Measurements from ENCODE around the gene IGSF22.

The IGSF22 gene

DNA sequence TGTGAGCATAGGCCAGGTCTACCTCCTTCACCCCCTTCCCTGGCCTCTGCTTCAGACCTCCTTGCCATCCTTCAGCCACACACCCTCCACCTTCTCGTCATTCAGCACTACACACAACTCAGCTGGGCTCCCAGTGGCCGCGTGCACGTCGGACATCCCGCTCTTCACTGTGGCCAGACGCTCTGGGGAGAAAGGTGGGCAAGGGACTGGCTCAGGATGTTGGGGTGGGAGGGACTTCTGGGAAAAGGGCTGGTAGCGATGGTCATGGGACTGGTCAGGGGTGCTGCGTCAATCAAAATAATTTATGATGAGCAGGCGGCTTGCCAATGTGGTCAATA lies 11.6 kb downstream of the IGSF22 start:
- no peak for DNase-seq (ENCODE audit: low spot score)

GRCh38 chr11:18713646-18714442 lies 12.1 kb downstream of the IGSF22 start:
- no peak for DNase-seq (ENCODE audit: low spot score)

DNA sequence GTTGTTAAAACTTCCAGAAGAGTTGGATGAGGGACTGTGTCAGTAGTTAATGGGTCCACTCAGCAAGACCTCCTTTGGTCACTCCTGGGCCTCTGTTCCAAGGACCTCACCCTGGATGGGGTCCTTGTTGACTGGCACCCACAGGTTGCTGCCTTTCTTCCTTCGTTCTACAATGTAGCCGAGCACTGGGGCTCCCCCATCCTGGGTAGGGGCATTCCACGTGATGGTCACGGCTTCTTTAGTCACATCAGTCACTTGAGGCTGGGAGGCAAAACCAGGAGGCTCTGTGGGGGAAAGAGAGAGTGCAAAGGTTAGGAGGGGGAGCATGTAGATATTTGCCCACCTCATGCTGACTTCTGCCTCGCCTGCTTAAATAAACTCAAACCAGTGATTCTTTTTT lies 15.4 kb downstream of the IGSF22 start:
- DNase-seq (ENCODE audit: low spot score), result no peak

GRCh38 chr11:18709414-18709813 lies 16.6 kb downstream of the IGSF22 start:
- DNase-seq (ENCODE audit: low spot score), result no peak

DNA sequence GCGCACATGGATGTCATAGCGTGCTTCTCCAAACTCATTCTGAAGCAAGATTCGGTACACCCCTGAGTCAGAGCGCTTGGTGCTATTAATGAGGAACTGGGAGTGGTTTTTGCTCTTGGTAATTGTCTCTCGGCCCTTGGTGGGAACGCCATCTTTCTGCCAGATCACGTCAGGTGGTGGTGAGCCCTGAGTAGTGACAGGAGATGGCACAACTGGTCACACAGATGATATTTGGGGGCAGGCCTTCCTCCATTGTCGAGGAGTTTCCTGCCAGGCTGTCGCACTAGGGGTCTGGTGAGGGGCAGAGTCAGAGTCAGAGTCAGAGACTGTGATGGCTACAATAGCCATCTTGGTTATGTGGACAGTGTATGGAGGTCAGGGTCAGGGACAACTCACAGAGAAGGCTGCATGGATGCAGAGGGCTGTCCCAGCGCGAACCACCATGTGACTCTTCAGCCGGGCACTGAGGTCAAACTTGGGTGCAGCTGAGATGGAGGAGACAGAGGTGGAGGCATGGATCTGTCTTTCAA lies 18.1 kb downstream of the IGSF22 start:
- DNase-seq (ENCODE audit: low spot score), result no peak

GRCh38 chr11:18706330-18707243 lies 19.4 kb downstream of the IGSF22 start:
- DNase-seq (ENCODE audit: low spot score), result peak; percentile 78

DNA sequence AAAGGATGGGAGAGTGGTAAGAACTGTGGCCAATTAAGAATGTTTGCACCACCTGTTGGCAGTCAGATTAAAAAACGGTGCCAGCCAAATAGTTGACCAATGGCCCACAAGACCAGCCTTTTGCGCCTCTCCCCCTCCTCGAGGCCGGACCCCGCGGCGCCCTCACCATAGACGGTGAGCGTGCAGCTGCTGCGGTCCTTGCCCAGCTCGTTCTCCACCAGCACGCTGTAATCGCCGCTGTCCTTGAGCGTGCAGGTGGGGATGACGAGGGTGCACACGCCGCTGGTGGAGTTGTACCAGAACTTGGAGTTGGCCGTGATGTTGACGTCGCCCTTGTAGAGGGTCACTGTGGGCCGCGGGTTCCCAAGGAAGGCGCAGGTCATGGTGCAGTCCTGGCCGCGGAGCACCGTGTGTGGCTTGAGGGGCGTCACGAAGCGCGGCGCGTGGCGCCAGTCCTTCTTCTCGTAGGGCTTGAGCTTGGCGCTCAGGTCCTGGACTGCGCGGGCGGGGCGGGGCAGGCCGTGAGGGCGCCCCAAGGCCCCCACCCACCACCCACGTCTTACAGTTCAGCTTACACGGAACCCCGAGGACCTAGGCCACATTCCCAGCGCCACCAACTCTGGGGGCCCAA lies 20.2 kb downstream of the IGSF22 start:
- no peak for DNase-seq (ENCODE audit: low spot score)

GRCh38 chr11:18704698-18705097 lies 21.3 kb downstream of the IGSF22 start:
- DNase-seq (ENCODE audit: low spot score), result no peak

- no peak for DNase-seq (ENCODE audit: low spot score)
These were observed 21.8 kb downstream of the IGSF22 start for GRCh38 chr11:18704045-18704645.

DNA sequence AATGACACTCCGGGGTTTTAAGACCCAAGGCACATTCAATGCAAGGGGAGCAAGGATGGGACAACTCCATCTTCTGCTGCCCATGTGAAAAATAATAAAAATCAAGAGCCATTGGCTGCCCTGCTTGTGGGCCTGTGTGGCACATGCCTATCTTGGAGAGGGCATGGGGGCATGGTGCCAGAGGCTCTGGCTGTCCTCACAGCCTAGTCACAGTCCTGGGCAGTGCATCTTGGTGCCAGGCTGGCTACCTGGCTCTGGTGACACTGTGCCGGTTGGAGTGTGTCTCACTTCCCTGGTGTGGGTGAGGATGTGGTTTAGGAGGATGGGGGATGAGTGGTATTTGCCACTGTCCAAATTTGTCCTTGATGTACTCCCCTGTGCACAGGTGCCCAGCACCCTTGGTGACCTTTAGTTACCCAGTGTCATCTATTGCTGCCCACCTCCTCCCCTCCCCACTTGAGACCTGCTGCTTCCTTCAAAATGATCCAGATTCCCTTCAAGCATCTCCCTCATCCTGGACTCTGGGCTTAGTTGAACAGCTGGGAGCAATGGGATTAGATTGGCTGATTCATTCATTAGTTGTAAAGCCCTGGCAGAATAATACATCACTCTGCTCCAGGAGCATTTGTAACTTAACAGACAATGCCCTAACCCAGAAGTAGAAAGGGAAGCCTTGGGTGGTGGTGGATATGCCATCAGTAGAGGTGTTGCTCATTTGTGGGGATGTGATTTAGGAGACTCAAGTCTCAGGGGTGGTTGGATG lies 22.8 kb downstream of the IGSF22 start:
- no peak for DNase-seq (ENCODE audit: low spot score)

DNA sequence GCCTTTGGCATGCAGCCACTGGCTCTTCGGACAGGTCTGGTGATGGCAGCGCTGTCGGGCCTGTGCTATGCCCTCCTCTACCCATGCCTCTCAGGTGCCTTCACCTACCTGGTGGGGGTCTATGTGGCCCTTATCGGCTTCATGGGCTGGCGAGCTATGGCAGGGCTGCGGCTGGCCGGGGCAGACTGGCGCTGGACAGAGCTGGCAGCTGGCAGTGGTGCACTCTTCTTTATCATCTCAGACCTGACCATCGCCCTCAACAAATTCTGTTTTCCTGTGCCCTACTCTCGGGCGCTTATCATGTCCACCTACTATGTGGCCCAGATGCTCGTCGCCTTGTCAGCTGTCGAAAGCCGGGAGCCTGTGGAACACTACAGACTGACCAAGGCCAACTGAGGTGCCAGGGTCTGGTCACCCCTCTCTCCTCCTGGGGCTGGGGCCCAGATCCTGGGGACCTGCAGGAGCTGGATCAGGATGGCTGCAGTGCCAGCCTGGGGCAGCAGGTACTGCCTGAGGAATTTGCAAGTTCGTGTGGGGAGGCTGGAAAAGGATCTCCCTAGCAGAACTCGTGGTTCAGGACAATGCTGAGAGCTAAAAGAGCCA lies 24.3 kb downstream of the IGSF22 start:
- no peak for DNase-seq (ENCODE audit: low spot score)

- no peak for DNase-seq (ENCODE audit: low spot score)
These were observed 25.1 kb downstream of the IGSF22 start for GRCh38 chr11:18700872-18701271.

- no peak for DNase-seq (ENCODE audit: low spot score)
These were observed 25.6 kb downstream of the IGSF22 start for GRCh38 chr11:18700375-18700774.

DNA sequence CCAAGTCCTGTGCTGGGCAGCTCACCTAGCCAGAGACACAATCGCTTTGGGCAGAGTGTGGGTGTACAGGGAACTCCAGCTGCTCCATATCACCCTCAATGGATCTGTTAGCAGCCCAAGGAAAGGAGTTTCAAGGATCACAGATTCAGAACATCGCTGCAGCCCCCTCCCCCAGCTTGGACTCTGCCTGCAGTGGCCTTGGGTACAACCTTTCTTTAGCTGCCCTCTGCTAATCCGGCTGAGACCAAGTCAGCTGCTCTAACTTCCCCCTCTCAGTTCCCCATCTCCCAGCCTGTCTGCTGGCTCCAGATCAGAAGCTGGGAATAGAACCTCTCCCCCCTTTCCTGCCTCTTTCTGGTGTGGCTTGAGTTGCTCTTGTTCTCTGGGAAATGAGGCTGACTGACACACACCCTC lies 26.1 kb downstream of the IGSF22 start:
- DNase-seq (ENCODE audit: low spot score), result no peak

DNA sequence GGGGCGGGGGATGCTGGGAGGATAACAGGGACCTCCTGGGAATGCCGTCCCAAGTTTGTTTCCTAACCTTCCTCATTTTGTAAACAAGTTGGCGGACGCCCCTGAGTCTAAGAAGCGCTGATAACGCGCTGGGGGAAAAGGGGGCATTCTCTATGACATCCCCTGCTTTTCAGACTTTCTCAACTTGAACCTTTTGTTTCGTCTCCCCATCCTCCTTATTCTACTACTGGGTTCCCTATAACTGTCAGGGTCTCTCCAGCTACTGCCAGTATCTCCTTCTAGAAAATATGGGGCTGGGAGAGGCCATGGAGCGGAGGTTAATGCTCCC lies 26.8 kb downstream of the IGSF22 start:
- DNase-seq (ENCODE audit: low spot score), result no peak

DNA sequence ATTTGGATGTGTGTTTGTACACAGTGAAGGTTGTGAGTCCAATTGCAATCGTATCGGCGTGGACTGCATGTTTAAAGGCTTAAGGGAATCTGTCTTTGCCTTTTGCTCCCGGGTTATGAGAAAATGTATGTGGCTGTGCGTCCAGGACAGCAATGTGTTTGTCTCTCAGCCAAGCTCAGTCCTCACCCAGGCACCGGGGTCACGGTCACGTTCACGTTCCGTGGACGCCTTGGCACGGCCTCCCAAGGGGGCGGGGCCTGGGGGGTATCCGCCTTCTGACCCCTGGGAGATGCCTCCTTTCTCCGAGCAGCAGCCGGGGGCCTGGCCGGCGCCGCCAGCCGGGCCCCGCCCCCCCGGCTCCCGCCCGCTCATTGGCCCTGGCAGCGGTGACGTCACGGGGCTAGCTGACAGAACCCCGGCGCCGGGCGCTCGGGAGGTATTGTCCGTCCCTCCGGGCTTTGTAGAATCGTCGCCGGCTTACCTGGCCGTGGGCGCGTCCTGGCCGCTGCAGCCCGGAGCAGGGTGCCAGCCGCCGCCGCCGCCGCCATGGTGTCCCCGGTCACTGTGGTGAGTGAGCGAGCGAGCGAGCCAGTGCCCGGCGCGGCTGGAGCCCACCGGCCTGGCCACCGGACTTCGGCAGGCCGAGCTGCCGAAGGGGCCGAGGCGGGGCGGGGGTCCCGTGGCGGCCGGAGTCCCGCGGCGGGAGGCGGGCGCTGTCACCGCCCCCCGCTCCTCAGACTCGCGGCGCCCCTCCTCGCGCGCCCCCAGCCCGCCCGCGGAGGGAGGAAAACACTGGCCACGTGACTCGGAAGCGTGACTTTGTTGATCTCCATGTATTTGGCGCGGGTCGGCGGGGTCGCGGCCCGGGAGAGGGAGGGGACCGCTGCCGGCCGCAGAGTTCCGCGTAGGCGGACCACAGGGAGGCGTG lies 27.4 kb downstream of the IGSF22 start, which contains the start of gene TMEM86A:
Gene TMEM86A, plus strand, starts transcription at position 439 of the 928 bp plus-strand sequence. Its CDS starts 108 bp downstream, at position 547.
- DNase-seq (ENCODE audit: low spot score), result peak; percentile 90

DNA sequence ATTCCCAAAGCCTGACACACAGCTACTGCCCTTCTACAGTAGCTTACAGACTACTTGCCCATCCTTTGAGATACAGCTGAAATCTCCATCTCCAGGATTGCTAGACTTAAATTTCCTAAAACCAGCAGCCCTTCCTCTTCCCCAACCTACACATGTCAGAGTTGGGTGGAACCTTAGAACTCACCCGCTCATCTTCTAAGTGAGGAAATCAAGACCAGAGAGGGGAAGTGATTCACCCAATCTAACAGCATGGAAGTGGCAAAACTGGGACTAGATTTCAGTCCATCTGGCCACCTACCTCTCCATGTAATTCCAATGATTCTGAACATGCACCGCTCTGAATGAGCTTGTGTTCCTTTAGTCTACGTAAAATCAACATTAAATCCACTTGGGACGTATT lies 28.4 kb downstream of the IGSF22 start:
- DNase-seq (ENCODE audit: low spot score), result no peak

DNA sequence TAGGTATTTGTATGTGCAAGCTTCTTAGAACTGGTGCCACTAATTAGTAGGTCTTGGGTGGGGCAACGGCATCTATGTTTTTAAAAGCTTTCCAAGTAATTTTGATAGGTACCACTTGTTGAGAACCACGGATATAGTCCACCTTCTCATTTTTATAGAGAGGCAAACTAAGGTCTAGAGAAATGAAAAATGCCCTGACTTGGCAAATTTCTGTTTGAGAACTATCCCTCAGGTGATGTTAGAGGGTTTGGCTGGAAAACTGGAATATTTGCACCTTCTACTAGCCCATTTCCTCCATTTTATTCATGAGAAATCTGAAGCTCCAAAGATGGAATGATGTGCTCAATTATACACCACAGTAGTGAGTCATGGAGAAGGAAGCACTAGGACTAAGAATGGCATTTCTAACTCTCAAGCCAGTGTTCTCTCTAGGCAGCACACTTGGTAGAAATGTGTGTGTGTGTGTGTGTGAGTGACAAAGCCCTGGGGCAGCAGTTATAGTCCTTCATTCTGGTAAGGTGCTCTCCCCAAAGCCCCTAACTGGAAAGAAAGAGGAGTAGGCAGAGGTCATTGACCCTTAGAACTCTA lies 29.3 kb downstream of the IGSF22 start:
- DNase-seq (ENCODE audit: low spot score), result no peak

All from SK-N-DZ (cell line).